GM21717 (cell line): ENCODE data around the gene ALPK1.
"Not testable (repeated sequence)": the region's sequence is repeated elsewhere in the genome, so short reads cannot be mapped to it uniquely, and the experiment has no call there.

Source experiments
- ATAC-seq: cut with Tn5 transposase; IDR thresholded peaks from one replicate; pipeline ENCODE4 v1.9.1; 2021; ENCODE audit warnings: mild to moderate bottlenecking, moderate library complexity; ENCODE audit not compliant: unreplicated experiment

ALPK1 gene

DNA sequence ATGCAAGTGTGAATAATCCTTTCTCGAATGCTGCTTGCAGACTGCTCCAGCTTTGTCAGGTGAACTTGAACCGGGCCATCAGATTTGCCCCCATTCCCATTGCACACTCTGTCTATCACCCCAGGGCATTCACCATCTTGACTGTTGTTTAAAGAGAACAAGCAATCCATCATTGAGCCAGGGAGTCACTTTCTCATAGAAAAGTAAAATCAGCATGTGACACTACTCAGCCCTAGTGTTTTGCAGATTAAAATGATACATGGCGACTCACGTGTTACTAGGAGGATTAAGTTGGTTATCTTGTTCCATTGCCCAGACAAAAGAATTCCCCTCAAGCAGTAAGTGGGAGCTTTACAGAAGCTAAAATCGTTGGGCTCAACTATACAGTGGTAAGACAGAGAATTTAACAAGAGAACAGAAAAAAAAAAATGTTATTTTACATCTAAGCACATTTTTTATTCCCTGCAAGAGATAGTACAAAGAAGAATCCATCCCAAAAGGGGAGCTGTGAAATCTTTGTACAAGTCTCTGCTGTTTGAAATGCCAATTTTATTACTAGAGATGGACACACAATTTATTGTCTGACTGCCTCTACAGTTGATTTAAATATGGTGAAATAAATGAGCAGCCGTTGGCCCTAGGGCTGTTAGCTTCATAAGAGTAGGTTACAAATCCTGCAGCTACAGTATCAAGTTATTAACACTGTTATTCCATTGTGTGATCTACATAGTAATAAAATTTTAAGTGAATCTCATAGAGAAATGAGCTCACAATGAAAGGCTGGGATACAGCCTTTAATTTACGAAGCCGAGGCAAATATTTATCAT lies 151.3 kb downstream of the ALPK1 start:
- ATAC-seq: no peak

DNA sequence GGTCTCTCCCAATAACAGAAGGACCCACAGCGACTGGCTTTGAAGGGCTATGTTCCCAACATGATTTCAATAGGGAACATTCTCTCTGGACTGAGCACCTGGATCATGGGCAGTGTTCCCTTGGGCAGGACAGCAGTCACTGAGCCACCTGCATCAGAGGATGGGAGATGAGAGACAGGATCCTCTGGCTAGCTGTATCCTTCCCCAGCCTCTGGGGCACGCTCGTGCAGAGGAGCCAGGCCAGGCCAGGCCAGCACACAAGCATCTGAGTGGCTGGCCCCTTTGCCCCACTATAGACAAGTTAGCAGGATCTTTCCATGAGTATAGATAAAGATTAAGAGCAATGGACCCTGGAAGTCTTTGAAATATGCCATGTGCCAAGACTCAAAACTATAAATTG lies 152.5 kb downstream of the ALPK1 start:
- ATAC-seq: no peak

DNA sequence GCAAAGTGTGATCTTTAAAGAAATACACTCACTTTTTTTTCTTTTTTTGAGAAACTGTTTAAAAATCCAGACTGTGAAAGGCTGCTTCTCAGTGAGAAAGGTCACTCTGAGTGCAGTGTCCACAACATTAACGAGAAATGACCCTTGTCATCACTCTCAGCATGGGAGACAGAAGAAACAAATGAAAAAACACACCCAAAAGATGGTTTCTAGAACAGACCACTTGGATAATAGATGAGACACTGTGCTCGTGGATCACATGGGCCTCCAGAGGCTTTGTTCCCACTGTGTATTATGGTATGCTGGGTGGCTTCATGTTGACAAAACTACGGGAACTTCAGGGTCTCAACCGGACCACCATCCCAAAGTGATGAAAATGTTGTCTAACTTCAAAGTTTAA lies 153.9 kb downstream of the ALPK1 start:
- ATAC-seq: no peak

DNA sequence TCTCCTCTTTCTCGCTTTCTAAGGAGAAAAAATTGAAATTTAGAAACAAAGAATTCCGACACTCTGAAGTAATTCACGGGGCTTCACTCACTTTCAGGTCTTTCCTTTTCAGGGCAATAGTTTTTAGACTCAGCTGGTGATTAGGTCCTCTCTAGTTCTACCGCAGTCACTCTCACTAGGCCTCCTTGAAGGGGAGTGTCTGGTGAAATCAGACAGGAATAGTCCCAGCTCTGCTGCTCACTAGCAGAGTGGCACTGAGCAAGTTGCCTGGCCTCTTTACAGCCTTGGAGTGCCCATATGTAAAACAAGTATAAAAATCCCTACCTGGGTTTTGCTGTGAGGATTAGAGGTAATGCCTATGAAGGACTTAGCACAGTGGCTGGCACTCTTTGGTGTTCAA lies 154.7 kb downstream of the ALPK1 start:
- no peak for ATAC-seq

DNA sequence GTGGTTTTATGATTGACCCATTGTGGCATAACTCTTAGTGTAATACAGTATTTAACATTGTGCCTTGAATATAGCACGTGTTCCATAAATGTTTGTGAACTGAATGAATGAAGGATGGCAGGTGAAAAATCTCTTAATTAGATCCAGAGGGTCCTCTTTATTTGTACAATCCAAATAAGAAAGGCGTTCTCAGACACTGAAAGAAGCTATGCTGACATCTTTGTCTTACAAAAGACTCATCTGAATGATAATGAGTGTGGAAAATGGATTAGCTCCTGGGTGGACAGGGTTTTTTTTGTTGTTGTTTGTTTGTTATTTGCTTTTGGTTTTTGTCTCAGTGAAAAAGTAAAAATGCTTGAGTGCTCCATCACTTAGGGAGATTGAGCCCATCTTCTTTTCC lies 156.2 kb downstream of the ALPK1 start:
- ATAC-seq: no peak

DNA sequence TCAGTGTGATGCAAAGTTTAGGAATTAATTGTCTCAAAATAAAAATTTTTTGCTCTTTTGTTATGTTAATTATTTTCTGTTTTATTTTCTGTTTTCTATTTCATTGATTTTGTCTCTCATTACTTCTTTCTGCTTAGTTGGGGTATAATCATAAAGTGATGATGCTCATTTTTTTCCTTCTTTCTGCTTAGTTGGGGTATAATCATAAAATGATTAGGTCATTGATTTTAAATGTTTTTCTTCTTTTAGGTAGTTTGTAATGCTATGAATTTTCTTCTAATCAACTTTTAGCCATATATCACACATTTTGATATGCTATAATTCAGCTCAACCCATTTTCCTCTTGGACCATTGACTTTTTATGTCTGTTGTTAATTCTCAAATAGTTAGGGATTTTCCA lies 175.1 kb downstream of the ALPK1 start:
- no peak for ATAC-seq

DNA sequence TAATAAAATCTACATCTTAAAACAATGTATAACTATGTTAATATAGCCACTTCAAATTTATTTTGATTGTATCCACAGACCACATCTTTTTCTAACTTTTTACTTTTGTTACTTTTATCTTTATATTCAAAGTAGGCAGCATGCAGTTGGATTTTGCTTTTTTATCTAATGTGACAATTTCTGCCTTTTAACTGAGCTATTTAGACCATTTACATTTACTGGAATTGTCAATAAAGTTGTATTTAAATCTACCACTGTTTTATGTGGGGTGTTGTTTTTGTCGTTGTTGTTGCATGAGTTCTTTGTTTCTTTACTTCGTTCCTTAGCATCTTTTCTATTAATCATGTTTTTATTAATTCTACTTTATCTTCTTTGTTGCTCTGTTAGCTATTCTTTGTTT lies 176.8 kb downstream of the ALPK1 start:
- ATAC-seq: no peak

DNA sequence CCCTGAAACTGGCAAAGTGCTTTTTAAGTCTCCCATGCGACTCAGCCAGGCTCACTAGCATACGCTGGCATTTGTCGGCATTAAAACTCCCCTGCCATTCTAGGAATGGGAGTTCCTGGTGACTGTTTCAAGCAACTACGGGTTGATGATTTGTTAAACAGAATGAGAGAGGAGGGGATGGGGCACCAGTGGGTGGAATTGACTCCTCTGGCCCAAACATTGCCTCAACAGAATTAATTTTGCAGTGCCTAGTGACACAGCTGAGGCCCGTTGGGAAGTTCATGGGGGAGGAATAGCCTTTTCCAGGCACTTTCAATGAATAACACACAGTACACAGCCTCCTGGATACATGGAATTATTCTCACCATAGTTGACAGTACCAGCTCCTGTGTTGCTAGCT lies 188.8 kb downstream of the ALPK1 start:
- no peak for ATAC-seq

DNA sequence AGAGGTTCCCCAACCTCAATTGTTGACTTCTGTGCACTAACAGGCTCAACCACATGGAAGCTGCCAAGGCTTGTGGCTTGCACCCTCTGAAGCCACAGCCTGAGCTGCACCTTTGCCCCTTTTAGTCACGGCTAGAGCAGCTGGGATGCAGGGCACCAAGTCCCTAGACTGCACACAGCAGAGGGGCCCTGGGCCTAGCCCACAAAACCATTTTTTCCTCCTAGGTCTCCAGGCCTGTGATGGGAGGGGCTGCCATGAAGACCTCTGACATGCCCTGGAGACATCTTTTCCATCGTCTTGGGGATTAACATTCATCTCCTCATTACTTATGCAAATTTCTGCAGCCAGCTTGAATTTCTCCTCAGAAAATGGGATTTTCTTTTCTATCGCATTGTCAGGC lies 193.6 kb downstream of the ALPK1 start:
- ATAC-seq: not testable (repeated sequence)
